Measurements from ENCODE around the gene PI16.
A peak's percentile ranks its signal among the peaks of the same experiment; 100 is the strongest.

DNA sequence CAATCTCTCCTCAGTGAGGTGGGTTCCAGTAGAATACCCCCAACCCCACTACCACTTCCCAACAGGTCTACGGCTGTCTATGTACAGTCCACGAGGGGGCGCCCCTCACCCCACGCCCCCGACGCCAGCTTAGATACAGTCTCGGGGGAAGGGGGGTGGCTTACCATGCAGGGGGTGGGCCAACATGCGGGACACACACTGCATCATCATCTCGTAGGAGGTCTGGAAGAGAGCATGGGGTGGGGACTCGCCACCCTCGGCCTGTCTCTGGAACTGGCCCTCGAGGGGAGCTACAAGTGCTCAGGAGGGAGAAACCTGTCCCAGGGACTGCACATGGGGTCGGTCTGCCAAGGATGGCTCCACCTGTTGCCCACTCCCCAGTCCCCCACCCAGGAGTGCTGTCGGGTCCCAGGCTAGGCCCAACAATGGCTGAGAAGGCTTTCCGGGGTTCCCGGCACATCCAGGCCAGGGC lies 23.0 kb downstream of the PI16 start:
- TF ChIP-seq, protein P1, sequence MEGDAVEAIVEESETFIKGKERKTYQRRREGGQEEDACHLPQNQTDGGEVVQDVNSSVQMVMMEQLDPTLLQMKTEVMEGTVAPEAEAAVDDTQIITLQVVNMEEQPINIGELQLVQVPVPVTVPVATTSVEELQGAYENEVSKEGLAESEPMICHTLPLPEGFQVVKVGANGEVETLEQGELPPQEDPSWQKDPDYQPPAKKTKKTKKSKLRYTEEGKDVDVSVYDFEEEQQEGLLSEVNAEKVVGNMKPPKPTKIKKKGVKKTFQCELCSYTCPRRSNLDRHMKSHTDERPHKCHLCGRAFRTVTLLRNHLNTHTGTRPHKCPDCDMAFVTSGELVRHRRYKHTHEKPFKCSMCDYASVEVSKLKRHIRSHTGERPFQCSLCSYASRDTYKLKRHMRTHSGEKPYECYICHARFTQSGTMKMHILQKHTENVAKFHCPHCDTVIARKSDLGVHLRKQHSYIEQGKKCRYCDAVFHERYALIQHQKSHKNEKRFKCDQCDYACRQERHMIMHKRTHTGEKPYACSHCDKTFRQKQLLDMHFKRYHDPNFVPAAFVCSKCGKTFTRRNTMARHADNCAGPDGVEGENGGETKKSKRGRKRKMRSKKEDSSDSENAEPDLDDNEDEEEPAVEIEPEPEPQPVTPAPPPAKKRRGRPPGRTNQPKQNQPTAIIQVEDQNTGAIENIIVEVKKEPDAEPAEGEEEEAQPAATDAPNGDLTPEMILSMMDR (IDR thresholded peaks at IDR 0.05; ENCODE audit: low read depth, low read length): peak; percentile 41
- TF ChIP-seq POLR2A (IDR thresholded peaks at IDR 0.05; ENCODE audit: extremely low read depth, insufficient read length): no peak

All from NB4 (cell line).